Vagina (tissue), 2 donors: ENCODE results near the gene ATP2C2. TPM values are rescaled to one million over a fixed set of nuclear protein-coding genes. Genes with fewer than 3 reads are reported as not detected.

Experiments
- DNase-seq, 2 donors: peaks; one replicate each; pipeline ENCODE4 v3.0.0-alpha.2; 2017; ENCODE audit errors: extremely low spot score in 2 of 2
- H3K27ac ChIP-seq: fragments of 200-600 bp; sonication (generic); one replicate; pipeline ENCODE4 v1.5.1; 2019
- H3K27me3 ChIP-seq: fragments of 200-600 bp; sonication (generic); one replicate; pipeline ENCODE4 v1.5.1; 2019
- H3K36me3 ChIP-seq, 2 donors: fragments of 200-600 bp; sonication (generic); one replicate each; pipeline ENCODE4 v1.5.1; 2017 to 2019
- H3K4me1 ChIP-seq: fragments of 200-600 bp; sonication (generic); one replicate; pipeline ENCODE4 v1.5.1; 2019
- H3K4me3 ChIP-seq, 2 donors: fragments of 200-600 bp; sonication (generic); 1 replicate in 1 of 2; 2 replicates in 1 of 2; pipeline ENCODE4 v1.5.1; 2016 to 2019
- H3K9me3 ChIP-seq: fragments of 200-600 bp; sonication (generic); one replicate; pipeline ENCODE4 v1.5.1; 2019
- CTCF ChIP-seq, 3 experiments: fragments of 450-650 bp in 2 of 3; fragments of 200-600 bp in 1 of 3; sonication (generic) in 1 of 3; IDR thresholded peaks; one replicate each; pipeline ENCODE4 v1.5.1; 2017 to 2019; ENCODE audit warnings: antibody characterized with exemption in 3 of 3, mild to moderate bottlenecking in 2 of 3, moderate library complexity in 2 of 3
- POLR2A ChIP-seq, 2 donors: fragments of 450-650 bp; IDR thresholded peaks; one replicate each; pipeline ENCODE4 v1.6.1; 2017; ENCODE audit warnings: antibody characterized with exemption in 2 of 2, mild to moderate bottlenecking in 2 of 2, moderate library complexity in 2 of 2
- POLR2AphosphoS5 ChIP-seq, 2 donors: sonication (generic); formaldehyde crosslinking; IDR thresholded peaks; one replicate each; pipeline ENCODE4 v1.9.0; 2017; ENCODE audit warnings: antibody characterized with exemption in 2 of 2, mild to moderate bottlenecking in 2 of 2, low read depth in 1 of 2; ENCODE audit not compliant: insufficient read depth in 1 of 2
- intact Hi-C: fragments of 100-400 bp; cut with DNase I; formaldehyde crosslinking; loops from one replicate; pipeline ENCODE4 v1.15.1; 2023
- total RNA-seq: library from RNA; depleted of rRNA; stranded (reverse); fragments of >200 nt; gene quantifications from one replicate; pipeline ENCODE4 v1.2.3, GENCODE V29; 2016

ATP2C2 gene
- total RNA-seq, 1 donor from 2014 or later = 35.1 TPM

GRCh38 chr16:84349862-84350684, 18.3 kb upstream of the ATP2C2 start:
- TF ChIP-seq CTCF (IDR thresholded peaks at IDR 0.05) = no peak
- TF ChIP-seq POLR2AphosphoS5 (IDR thresholded peaks at IDR 0.05; ENCODE audit: insufficient read depth in 1 of 2, low read depth in 1 of 2) = no peak
- no peak for TF ChIP-seq POLR2A (IDR thresholded peaks at IDR 0.05)
- no peak overlapping the region for H3K27ac ChIP-seq
- H3K36me3 ChIP-seq = no peaks in the 10 kb centered on the region
- H3K9me3 ChIP-seq = no peaks in the 10 kb centered on the region
- H3K27me3 ChIP-seq = no peaks in the 10 kb centered on the region
- H3K4me1 ChIP-seq = no peaks in the 10 kb centered on the region
- intact Hi-C loops = no loop called here
- no peak for DNase-seq
- no peak overlapping the region for H3K4me3 ChIP-seq

GRCh38 chr16:84350685-84351400, 17.5 kb upstream of the ATP2C2 start:
- Histone ChIP-seq H3K9me3 (no peaks in the 10 kb centered on the region), H3K4me3 (no peak overlapping the region), H3K27me3 (no peaks in the 10 kb centered on the region), H3K36me3 (no peaks in the 10 kb centered on the region), H3K4me1 (no peaks in the 10 kb centered on the region), H3K27ac (no peak overlapping the region)
- DNase-seq = no peak
- intact Hi-C loops = no loop called here
- no peak for TF ChIP-seq CTCF (IDR thresholded peaks at IDR 0.05)
- no peak for TF ChIP-seq POLR2AphosphoS5 (IDR thresholded peaks at IDR 0.05; ENCODE audit: insufficient read depth in 1 of 2, low read depth in 1 of 2)
- TF ChIP-seq POLR2A (IDR thresholded peaks at IDR 0.05) = no peak

GRCh38 chr16:84351630-84352029, 16.7 kb upstream of the ATP2C2 start:
- no peak for DNase-seq

GRCh38 chr16:84354306-84354705, 14.0 kb upstream of the ATP2C2 start:
- TF ChIP-seq POLR2AphosphoS5 (IDR thresholded peaks at IDR 0.05; ENCODE audit: insufficient read depth in 1 of 2, low read depth in 1 of 2) (peak in 1 of 2 donors; percentile 32), POLR2A (IDR thresholded peaks at IDR 0.05) (no peak)
- no peak for DNase-seq
- intact Hi-C loops = no loop called here
- H3K27me3 ChIP-seq = no peaks in the 10 kb centered on the region
- H3K9me3 ChIP-seq = no peaks in the 10 kb centered on the region
- peaks cover 9% of the 10 kb centered on the region for H3K4me1 ChIP-seq
- H3K4me3 ChIP-seq = no peak overlapping the region
- no peak overlapping the region for H3K27ac ChIP-seq
- H3K36me3 ChIP-seq = no peaks in the 10 kb centered on the region

More at GRCh38 chr16:84351630-84352029, 16.7 kb upstream of the ATP2C2 start:
- no peak overlapping the region for H3K27ac ChIP-seq
- H3K36me3 ChIP-seq = no peaks in the 10 kb centered on the region
- H3K4me3 ChIP-seq = no peak overlapping the region
- no peaks in the 10 kb centered on the region for H3K27me3 ChIP-seq
- H3K4me1 ChIP-seq = peaks cover 6% of the 10 kb centered on the region
- intact Hi-C loops = no loop called here
- no peaks in the 10 kb centered on the region for H3K9me3 ChIP-seq
- TF ChIP-seq POLR2AphosphoS5 (IDR thresholded peaks at IDR 0.05; ENCODE audit: insufficient read depth in 1 of 2, low read depth in 1 of 2) (no peak), CTCF (IDR thresholded peaks at IDR 0.05) (no peak), POLR2A (IDR thresholded peaks at IDR 0.05) (no peak)

GRCh38 chr16:84355149-84355548, 13.2 kb upstream of the ATP2C2 start:
- Histone ChIP-seq H3K4me3 (no peak overlapping the region), H3K27ac (no peak overlapping the region), H3K4me1 (peaks cover 9% of the 10 kb centered on the region), H3K27me3 (no peaks in the 10 kb centered on the region), H3K9me3 (no peaks in the 10 kb centered on the region), H3K36me3 (no peaks in the 10 kb centered on the region)
- intact Hi-C loops = no loop called here
- no peak for TF ChIP-seq POLR2AphosphoS5 (IDR thresholded peaks at IDR 0.05; ENCODE audit: insufficient read depth in 1 of 2, low read depth in 1 of 2)
- no peak for TF ChIP-seq POLR2A (IDR thresholded peaks at IDR 0.05)
- TF ChIP-seq CTCF (IDR thresholded peaks at IDR 0.05) = no peak
- no peak for DNase-seq
